ENCODE data around the gene SGO1. TPM values are rescaled to one million over a fixed set of nuclear protein-coding genes. Genes with fewer than 3 reads are reported as not detected.
"Not testable (repeated sequence)": the region's sequence is repeated elsewhere in the genome, so short reads cannot be mapped to it uniquely, and the experiment has no call there.

Gene SGO1
- total RNA-seq, 3 donors from 2014 or later, result 1.6 to 6.6 (median 2.1) TPM

- no peak for TF ChIP-seq CTCF (IDR thresholded peaks at IDR 0.05)
- DNase-seq (no peak), ATAC-seq (no peak)
- intact Hi-C loops (cut with DNase I, micrococcal nuclease), result no loop called here
- H3K4me1 ChIP-seq (ENCODE audit: low read depth), result no peaks in the 10 kb centered on the region
- H3K9me3 ChIP-seq, result no peaks in the 10 kb centered on the region
- no peak overlapping the region for H3K4me3 ChIP-seq
- no peaks in the 10 kb centered on the region for H3K36me3 ChIP-seq (ENCODE audit: low read depth)
Observed at GRCh38 chr3:20222274-20222673, 36.3 kb upstream of the SGO1 start.

GRCh38 chr3:20218215-20218614 is 32.2 kb upstream of the SGO1 start:
- H3K9me3 ChIP-seq, result no peaks in the 10 kb centered on the region
- ATAC-seq, result no peak

GRCh38 chr3:20215636-20216035 is 29.6 kb upstream of the SGO1 start:
- no peaks in the 10 kb centered on the region for H3K4me1 ChIP-seq (ENCODE audit: low read depth)
- intact Hi-C loops (cut with DNase I, micrococcal nuclease), result no loop called here
- DNase-seq (no peak), ATAC-seq (no peak)
- no peaks in the 10 kb centered on the region for H3K36me3 ChIP-seq (ENCODE audit: low read depth)
- H3K9me3 ChIP-seq, result no peaks in the 10 kb centered on the region
- no peak for TF ChIP-seq CTCF (IDR thresholded peaks at IDR 0.05)
- no peak overlapping the region for H3K4me3 ChIP-seq

More at GRCh38 chr3:20218215-20218614, 32.2 kb upstream of the SGO1 start:
- no peak for DNase-seq
- Histone ChIP-seq H3K36me3 (ENCODE audit: low read depth) (no peaks in the 10 kb centered on the region), H3K4me1 (ENCODE audit: low read depth) (no peaks in the 10 kb centered on the region), H3K4me3 (no peak overlapping the region)
- intact Hi-C loops (cut with DNase I, micrococcal nuclease), result no loop called here
- no peak for TF ChIP-seq CTCF (IDR thresholded peaks at IDR 0.05)

DNA sequence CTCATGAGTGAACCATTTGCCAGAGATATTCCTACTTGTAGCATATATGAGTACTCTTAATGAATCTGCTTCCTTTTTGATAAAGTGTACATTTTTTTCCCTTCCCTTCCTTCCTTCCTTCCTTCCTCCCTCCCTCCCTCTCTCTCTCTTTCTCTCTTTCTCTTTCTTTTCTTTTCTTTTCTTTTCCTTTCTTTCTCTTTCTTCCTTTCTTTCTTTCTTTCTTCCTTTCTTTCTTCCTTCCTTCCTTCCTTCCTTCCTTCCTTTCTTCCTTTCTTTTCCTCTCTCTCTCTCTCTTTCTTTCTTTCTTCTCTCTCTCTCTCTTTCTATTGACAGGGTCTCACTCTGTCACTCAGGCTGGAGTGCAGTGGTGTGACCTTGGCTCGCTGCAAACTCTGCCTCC is 27.5 kb upstream of the SGO1 start:
- H3K4me1 ChIP-seq (ENCODE audit: low read depth); H3K36me3 ChIP-seq (ENCODE audit: low read depth); H3K4me3 ChIP-seq; H3K9me3 ChIP-seq; DNase-seq; intact Hi-C loops (cut with DNase I, micrococcal nuclease); ATAC-seq: not testable (repeated sequence)

GRCh38 chr3:20207945-20208344 is 21.9 kb upstream of the SGO1 start:
- intact Hi-C loops (cut with DNase I, micrococcal nuclease); DNase-seq; H3K4me3 ChIP-seq; H3K36me3 ChIP-seq (ENCODE audit: low read depth); ATAC-seq; H3K9me3 ChIP-seq; H3K4me1 ChIP-seq (ENCODE audit: low read depth): not testable (repeated sequence)

DNA sequence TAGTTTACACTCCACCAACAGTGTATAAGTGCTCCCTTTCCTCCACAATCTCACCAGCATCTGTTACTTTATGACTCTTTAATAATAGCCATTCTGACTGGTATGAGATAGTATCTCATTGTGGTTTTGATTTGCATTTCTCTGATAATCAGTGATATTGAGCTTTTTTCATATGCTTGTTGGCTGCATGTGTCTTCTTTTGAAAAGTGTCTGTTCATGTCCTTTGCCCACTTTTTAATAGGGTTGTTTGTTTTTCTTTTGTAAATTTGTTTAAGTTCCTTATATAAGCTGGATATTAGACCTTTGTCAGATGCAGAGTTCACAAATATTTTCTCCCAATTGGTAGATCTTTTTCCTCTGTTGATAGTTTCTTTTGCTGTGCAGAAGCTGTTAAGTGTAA is 19.9 kb upstream of the SGO1 start:
- intact Hi-C loops (cut with DNase I, micrococcal nuclease); H3K4me1 ChIP-seq (ENCODE audit: low read depth); H3K36me3 ChIP-seq (ENCODE audit: low read depth); ATAC-seq; DNase-seq; H3K9me3 ChIP-seq; H3K4me3 ChIP-seq: not testable (repeated sequence)

DNA sequence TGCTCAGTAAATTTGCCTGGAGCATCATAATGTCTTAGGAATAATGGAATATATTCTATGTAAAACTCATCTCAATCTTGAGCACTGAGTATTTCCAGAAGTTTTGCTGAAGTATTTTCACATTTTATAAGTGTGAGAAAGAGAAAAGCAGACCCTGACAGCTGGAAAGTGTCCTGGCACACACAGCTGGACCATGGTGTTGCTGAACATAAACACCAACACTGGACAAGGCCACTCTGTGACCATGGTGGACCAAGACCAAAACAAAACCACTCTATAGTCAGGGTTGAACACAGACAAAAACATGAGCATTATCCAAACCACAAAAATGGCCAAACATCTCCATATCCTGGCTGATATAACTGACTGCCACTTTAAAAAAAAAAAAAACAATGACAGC is 15.1 kb upstream of the SGO1 start:
- Histone ChIP-seq H3K4me1 (ENCODE audit: low read depth) (no peaks in the 10 kb centered on the region), H3K4me3 (no peak overlapping the region), H3K36me3 (ENCODE audit: low read depth) (no peaks in the 10 kb centered on the region), H3K9me3 (no peaks in the 10 kb centered on the region)
- ATAC-seq (no peak), DNase-seq (no peak)
- TF ChIP-seq CTCF (IDR thresholded peaks at IDR 0.05), result no peak
- intact Hi-C loops (cut with DNase I, micrococcal nuclease), result no loop called here
